GM21619 (cell line): Measurements from ENCODE around the gene SYT3.
"Not testable (repeated sequence)": the region's sequence is repeated elsewhere in the genome, so short reads cannot be mapped to it uniquely, and the experiment has no call there.

Source experiments
- ATAC-seq: cut with Tn5 transposase; IDR thresholded peaks from one replicate; pipeline ENCODE4 v1.9.1; 2021; ENCODE audit not compliant: unreplicated experiment

The SYT3 gene

GRCh38 chr19:50604264-50605073 lies 35.2 kb downstream of the SYT3 start:
- ATAC-seq, result not testable (repeated sequence)

- no peak for ATAC-seq
Observed at GRCh38 chr19:50602935-50603334, 36.7 kb downstream of the SYT3 start.

- no peak for ATAC-seq
Observed at GRCh38 chr19:50602496-50602895, 37.2 kb downstream of the SYT3 start.

GRCh38 chr19:50602089-50602422 lies 37.6 kb downstream of the SYT3 start:
- ATAC-seq, result no peak

GRCh38 chr19:50601407-50602088 lies 38.1 kb downstream of the SYT3 start:
- no peak for ATAC-seq

- no peak for ATAC-seq
Observed at GRCh38 chr19:50599427-50599826, 40.3 kb downstream of the SYT3 start.

GRCh38 chr19:50590191-50590590 lies 49.5 kb downstream of the SYT3 start:
- no peak for ATAC-seq

GRCh38 chr19:50581795-50582660 lies 57.7 kb downstream of the SYT3 start:
- not testable (repeated sequence) for ATAC-seq

GRCh38 chr19:50580970-50581634 lies 58.6 kb downstream of the SYT3 start:
- ATAC-seq, result no peak

- no peak for ATAC-seq
Observed at GRCh38 chr19:50580240-50580639, 59.4 kb downstream of the SYT3 start.

GRCh38 chr19:50576769-50577168 lies 62.9 kb downstream of the SYT3 start:
- ATAC-seq, result not testable (repeated sequence)

GRCh38 chr19:50573741-50574461 lies 65.8 kb downstream of the SYT3 start:
- no peak for ATAC-seq
